Stomach smooth muscle (tissue), 2 donors: ENCODE measurements around the gene RABGGTB.
"Not testable (repeated sequence)": the region's sequence is repeated elsewhere in the genome, so short reads cannot be mapped to it uniquely, and the experiment has no call there.

Source experiments
- H3K27ac ChIP-seq: one replicate; pipeline ENCODE4 v1.7.0; 2013; ENCODE audit warnings: mild to moderate bottlenecking, low read length, inconsistent platforms
- H3K27me3 ChIP-seq, 2 donors: one replicate each; pipeline ENCODE4 v1.7.0; 2013; ENCODE audit warnings: low read length in 2 of 2; ENCODE audit not compliant: insufficient read depth in 2 of 2, control insufficient read depth in 1 of 2
- H3K36me3 ChIP-seq, 2 donors: one replicate each; pipeline ENCODE4 v1.7.0; 2013; ENCODE audit warnings: low read length in 2 of 2; ENCODE audit not compliant: control insufficient read depth in 2 of 2, insufficient read depth in 2 of 2
- H3K4me1 ChIP-seq: one replicate; pipeline ENCODE4 v1.7.0; 2013; ENCODE audit warnings: low read length; ENCODE audit not compliant: control insufficient read depth, insufficient read depth
- H3K4me3 ChIP-seq, 2 donors: one replicate each; pipeline ENCODE4 v1.7.0; 2013; ENCODE audit warnings: low read length in 2 of 2
- H3K9ac ChIP-seq, 2 donors: one replicate each; pipeline ENCODE4 v1.7.0; 2013; ENCODE audit warnings: low read length in 2 of 2, mild to moderate bottlenecking in 1 of 2
- H3K9me3 ChIP-seq, 2 donors: one replicate each; pipeline ENCODE4 v1.7.0; 2013; ENCODE audit warnings: low read length in 2 of 2; ENCODE audit not compliant: control insufficient read depth in 2 of 2
- donor health status: healthy.
- donor health status: Pancreatic carcinoma.

The RABGGTB gene

GRCh38 chr1:75795703-75796193 is 9.7 kb downstream of the RABGGTB start:
- Histone ChIP-seq H3K9ac (no peak overlapping the region), H3K4me3 (no peak overlapping the region), H3K27me3 (no peaks in the 10 kb centered on the region), H3K27ac (no peak overlapping the region), H3K4me1 (no peaks in the 10 kb centered on the region), H3K9me3 (no peaks in the 10 kb centered on the region), H3K36me3 (peaks cover 37 to 40% of the 10 kb centered on the region in 2 donors)

DNA sequence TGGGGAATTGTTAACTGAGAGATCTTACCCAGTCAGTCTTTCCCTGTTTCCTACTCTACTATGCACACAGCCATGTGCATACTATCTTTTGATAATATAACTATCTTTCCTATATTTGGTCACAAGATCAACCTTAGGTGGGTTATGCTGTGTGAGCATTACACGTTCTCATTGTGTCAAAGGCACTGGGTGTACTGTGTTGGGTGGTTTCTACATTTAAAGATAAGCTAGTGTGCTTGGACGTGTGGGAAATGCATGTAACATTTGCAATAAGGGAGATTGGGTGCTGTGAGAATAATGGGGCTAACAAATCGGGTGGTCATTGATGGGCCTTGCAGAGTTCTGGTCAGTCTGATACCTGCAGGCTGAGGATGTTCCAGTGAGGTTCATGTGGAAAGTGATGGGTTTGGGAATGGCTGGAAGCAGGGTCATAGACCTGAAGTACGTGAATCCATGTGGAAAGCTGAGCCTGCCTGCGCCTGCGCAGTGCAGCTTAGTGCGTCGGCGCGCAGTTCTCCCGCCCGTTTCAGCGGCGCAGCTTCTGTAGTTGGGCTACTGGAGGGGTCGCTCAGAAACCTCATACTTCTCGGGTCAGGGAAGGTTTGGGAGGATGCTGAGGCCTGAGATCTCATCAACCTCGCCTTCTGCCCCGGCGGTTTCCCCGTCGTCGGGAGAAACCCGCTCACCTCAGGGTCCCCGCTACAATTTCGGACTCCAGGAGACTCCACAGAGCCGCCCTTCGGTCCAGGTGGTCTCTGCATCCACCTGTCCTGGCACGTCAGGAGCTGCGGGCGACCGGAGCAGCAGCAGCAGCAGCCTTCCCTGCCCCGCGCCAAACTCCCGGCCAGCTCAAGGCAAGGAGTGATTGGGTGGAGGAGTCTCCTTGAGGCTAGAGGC is 10.6 kb downstream of the RABGGTB start, which contains the start of gene MSH4:
Gene MSH4 (plus strand): TSS at position 507 of the 897 bp plus-strand sequence. CDS start 104 bp downstream, at position 611.
- no peaks in the 10 kb centered on the region for H3K9me3 ChIP-seq
- no peak within 1 kb of the TSS for H3K27ac ChIP-seq
- H3K9ac ChIP-seq, result no peak within 1 kb of the TSS
- H3K4me1 ChIP-seq, result no peaks in the 10 kb centered on the region
- H3K36me3 ChIP-seq, result peaks cover 33 to 37% of the 10 kb centered on the region in 2 donors
- no peaks in the 10 kb centered on the region for H3K27me3 ChIP-seq
- H3K4me3 ChIP-seq, result no peak within 1 kb of the TSS

DNA sequence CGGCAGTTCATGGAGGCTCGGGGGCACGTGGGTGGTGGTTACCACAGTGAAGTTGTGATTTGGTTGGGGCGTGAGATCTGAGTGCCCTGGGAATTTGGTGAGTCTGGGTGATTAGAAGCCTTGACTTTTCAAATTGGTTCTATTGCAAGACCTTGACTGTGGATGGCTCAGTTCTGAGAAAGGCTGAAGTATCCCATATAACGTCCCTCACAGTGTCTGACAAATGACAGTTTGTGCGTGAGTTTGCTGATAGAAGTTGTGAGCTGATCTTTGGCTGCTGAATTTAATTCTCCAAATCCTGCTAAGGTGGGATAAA is 11.2 kb downstream of the RABGGTB start:
- H3K27ac ChIP-seq, result no peak overlapping the region
- no peak overlapping the region for H3K9ac ChIP-seq
- H3K27me3 ChIP-seq, result no peaks in the 10 kb centered on the region
- no peak overlapping the region for H3K4me3 ChIP-seq
- H3K36me3 ChIP-seq, result peaks cover 28 to 35% of the 10 kb centered on the region in 2 donors
- no peaks in the 10 kb centered on the region for H3K4me1 ChIP-seq
- H3K9me3 ChIP-seq, result no peaks in the 10 kb centered on the region

DNA sequence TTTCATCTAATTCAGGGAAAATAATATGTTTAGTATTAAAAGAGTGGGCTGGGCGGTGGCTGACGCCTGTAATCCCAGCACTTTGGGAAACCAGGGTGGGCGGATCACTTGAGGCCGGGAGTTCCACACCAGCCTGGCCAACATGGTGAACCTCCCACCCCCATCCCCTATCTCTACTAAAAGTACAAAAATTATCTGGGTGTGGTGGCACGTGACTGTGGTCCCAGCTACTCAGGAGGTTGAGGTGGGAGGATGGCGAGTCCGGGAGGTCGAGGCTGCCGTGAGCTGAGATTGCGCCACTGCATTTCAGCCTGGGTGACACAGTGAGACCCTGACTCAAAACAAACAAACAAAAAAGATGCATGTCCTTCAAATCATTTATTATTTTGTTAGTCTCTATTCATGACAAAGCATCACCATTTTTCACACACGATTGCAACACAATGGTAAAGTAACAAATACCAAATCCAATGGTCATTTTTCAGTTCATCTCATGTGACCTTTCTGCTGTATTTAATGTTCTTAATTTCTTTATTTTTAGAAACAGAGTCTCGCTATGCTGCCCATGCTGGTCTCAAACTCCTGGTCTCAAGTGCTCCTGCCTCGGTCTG is 11.7 kb downstream of the RABGGTB start:
- no peaks in the 10 kb centered on the region for H3K9me3 ChIP-seq
- H3K27me3 ChIP-seq, result no peaks in the 10 kb centered on the region
- H3K4me1 ChIP-seq, result no peaks in the 10 kb centered on the region
- no peak overlapping the region for H3K9ac ChIP-seq
- H3K27ac ChIP-seq, result no peak overlapping the region
- no peak overlapping the region for H3K4me3 ChIP-seq
- H3K36me3 ChIP-seq, result peaks cover 24 to 34% of the 10 kb centered on the region in 2 donors

DNA sequence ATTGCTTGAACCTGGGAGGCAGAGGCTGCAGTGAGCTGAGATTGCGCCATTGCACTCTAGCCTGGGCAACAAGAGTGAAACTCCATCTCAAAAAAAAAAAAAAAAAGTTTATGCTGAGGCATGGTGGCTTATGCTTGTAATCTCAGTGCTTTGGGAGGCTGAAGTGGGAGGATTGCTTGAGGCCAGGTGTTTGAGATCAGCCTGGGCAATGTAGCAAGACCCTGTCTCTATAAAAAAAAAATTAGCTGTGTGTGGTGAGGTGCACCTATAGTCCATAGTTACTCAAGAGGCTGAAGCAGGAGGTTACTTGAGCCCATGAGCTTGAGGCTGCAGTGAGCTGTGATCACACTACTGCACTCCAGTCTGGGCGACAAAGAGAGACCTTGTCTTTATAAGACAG is 15.4 kb downstream of the RABGGTB start:
- H3K9ac ChIP-seq, H3K27ac ChIP-seq, H3K9me3 ChIP-seq, H3K4me3 ChIP-seq, H3K4me1 ChIP-seq, H3K36me3 ChIP-seq, H3K27me3 ChIP-seq: not testable (repeated sequence)

- no peaks in the 10 kb centered on the region for H3K9me3 ChIP-seq
- H3K4me3 ChIP-seq, result no peak overlapping the region
- H3K4me1 ChIP-seq, result no peaks in the 10 kb centered on the region
- H3K9ac ChIP-seq, result no peak overlapping the region
- no peaks in the 10 kb centered on the region for H3K27me3 ChIP-seq
- no peak overlapping the region for H3K27ac ChIP-seq
- no peaks in the 10 kb centered on the region for H3K36me3 ChIP-seq
Observed at GRCh38 chr1:75808921-75809320, 22.9 kb downstream of the RABGGTB start.

DNA sequence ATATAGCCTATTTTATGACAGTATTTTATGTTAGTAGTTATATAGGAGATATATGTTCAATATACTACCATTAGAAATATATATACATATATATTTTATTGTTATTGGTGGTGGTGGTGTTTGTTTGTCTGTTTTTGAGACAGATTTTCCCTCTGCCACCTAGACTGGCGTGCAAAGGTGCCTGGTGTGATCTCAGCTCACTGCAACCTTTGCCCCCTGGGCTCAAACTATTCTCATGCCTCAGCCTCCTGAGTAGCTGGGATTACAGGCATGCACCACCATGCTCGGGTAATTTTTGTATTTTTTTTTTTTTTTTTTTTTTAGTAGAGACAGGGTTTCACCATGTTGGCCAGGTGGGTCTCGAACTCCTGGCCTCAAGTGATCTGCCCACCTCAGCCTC is 24.1 kb downstream of the RABGGTB start:
- H3K4me1 ChIP-seq, H3K9me3 ChIP-seq, H3K4me3 ChIP-seq, H3K27ac ChIP-seq, H3K9ac ChIP-seq, H3K36me3 ChIP-seq, H3K27me3 ChIP-seq: not testable (repeated sequence)

DNA sequence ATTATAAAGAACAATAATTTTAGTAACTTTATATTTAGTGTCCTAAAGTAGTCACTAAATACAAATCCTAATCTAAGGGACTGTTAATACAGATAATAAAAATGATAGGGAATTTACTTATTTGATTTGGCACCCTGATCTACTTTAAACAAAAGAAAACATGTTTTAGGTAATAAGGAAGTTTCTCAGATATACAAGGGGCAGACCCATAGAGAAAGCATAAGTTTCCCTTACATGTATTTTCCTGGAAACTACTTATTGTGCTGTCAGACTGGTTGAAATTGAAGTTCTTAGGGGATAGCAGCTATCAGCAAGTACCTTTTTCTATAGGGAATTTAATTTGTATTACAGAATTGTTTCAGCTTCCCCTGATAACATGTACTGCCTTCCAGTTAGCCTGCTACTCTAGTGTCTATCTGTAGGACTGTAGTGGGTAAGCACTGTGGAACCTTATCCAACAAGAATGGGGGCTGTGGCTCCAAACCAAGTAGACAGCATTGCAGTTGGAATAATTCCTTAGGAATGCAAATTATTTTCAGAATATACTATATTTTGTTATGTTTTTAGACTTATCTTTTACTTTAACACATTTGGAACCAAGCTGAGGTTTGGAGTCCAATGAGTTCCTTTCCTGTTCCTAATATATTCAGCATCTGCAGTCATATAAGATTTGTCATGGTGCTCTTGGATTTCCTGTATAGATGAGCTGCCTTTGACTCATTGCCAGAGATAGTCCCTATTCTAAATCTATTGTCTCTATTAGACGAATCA is 25.3 kb downstream of the RABGGTB start:
- Histone ChIP-seq H3K36me3 (no peaks in the 10 kb centered on the region), H3K4me1 (no peaks in the 10 kb centered on the region), H3K9ac (no peak overlapping the region), H3K4me3 (no peak overlapping the region), H3K9me3 (no peaks in the 10 kb centered on the region), H3K27ac (no peak overlapping the region), H3K27me3 (no peaks in the 10 kb centered on the region)

DNA sequence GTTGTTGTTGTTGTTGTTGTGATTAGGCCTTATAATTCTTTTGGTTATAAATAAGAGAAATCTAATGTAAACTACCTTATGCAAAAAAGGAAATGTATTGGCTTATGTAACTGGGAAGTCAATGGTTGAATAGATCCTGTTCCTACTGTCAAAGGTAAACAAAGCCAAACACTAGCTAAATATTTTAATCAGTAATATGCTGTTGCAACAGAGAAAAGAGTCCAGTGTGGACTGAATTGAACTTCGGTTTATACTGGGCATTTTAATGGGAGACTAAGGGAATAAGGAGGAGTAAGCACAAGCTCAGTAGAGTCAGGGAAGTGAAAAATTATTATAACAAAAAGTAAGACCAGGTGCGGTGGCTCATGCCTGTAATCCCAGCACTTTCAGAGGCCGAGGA is 26.0 kb downstream of the RABGGTB start:
- Histone ChIP-seq H3K9ac (no peak overlapping the region), H3K27me3 (no peaks in the 10 kb centered on the region), H3K36me3 (no peaks in the 10 kb centered on the region), H3K4me3 (no peak overlapping the region), H3K9me3 (no peaks in the 10 kb centered on the region), H3K27ac (no peak overlapping the region), H3K4me1 (no peaks in the 10 kb centered on the region)

DNA sequence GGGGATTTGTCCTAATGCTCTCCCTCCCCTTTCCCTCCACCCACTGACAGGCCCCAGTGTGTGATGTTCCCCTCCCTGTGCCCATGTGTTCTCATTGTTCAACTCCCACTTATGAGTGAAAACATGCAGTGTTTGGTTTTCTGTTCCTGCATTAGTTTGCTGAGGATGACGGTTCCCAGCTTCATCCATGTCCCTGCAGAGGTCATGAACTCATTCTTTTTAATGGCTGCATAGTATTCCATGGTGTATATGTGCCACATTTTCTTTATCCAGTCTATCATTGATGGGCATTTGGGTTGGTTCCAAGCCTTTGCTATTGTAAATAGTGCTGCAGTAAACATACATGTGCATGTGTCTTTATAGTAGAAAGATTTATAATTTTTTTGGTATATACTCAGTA is 37.5 kb downstream of the RABGGTB start:
- not testable (repeated sequence) for H3K36me3 ChIP-seq, H3K9me3 ChIP-seq

More for the DNA sequence above, 37.5 kb downstream of the RABGGTB start:
- not testable (repeated sequence) for H3K27ac ChIP-seq, H3K4me1 ChIP-seq, H3K4me3 ChIP-seq, H3K27me3 ChIP-seq, H3K9ac ChIP-seq
